Testis (tissue), 2 donors: Measurements from ENCODE around the gene VRTN.

Source experiments
- POLR2A ChIP-seq: fragments of 450-650 bp; IDR thresholded peaks from one replicate; pipeline ENCODE4 v1.6.1; 2017; ENCODE audit warnings: antibody characterized with exemption, mild to moderate bottlenecking, moderate library complexity
- TF ChIP-seq, protein P1 (sequence below), 3 experiments: fragments of 450-650 bp in 2 of 3; fragments of 200-600 bp in 1 of 3; sonication (generic) in 1 of 3; IDR thresholded peaks; one replicate each; pipeline ENCODE4 v1.5.1; 2016 to 2019; ENCODE audit warnings: antibody characterized with exemption in 3 of 3, mild to moderate bottlenecking in 2 of 3, moderate library complexity in 1 of 3

DNA sequence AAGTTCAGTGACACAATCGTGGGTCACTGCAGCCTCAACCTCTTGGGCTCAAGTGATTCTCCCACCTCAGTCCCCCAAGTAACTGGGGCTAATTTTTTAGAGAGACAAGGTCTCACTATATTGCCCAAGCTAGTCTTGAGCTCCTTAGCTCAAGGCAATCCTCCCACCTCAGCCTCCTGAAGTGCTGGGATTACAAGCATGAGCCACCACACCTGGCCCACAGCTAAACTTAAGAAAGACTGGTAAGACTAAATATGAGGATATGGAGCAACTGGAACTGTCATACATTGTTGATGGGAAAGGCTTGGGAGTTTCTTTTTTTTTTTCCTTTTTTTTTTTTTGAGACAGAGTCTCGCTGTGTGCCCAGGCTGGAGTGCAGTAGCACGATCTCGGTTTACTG is 34.0 kb downstream of the VRTN start:
- TF ChIP-seq, protein P1, sequence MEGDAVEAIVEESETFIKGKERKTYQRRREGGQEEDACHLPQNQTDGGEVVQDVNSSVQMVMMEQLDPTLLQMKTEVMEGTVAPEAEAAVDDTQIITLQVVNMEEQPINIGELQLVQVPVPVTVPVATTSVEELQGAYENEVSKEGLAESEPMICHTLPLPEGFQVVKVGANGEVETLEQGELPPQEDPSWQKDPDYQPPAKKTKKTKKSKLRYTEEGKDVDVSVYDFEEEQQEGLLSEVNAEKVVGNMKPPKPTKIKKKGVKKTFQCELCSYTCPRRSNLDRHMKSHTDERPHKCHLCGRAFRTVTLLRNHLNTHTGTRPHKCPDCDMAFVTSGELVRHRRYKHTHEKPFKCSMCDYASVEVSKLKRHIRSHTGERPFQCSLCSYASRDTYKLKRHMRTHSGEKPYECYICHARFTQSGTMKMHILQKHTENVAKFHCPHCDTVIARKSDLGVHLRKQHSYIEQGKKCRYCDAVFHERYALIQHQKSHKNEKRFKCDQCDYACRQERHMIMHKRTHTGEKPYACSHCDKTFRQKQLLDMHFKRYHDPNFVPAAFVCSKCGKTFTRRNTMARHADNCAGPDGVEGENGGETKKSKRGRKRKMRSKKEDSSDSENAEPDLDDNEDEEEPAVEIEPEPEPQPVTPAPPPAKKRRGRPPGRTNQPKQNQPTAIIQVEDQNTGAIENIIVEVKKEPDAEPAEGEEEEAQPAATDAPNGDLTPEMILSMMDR (IDR thresholded peaks at IDR 0.05) = no peak
- no peak for TF ChIP-seq POLR2A
